HepG2 (cell line): ENCODE measurements around the gene APCDD1L. TPM values are rescaled to one million over a fixed set of nuclear protein-coding genes. Genes with fewer than 3 reads are reported as not detected.

ENCODE experiments used
- ATAC-seq: fragments of 200-7000 bp; cut with Tn5 transposase; 3 replicates; pipeline ENCODE4 v1.9.1; 2020; ENCODE audit warnings: mild to moderate bottlenecking, moderate library complexity
- BruUV-seq: library from RNA; stranded (reverse); fragments of 400-500 nt; replicated peaks from 2 replicates; lab custom pipeline; 2021; lab: Mats Ljungman, UMichigan
- CTCF ChIA-PET: fragments of 300-600 bp; formaldehyde crosslinking; extraction: SDS; loops from one replicate; lab custom pipeline; 2021; ENCODE audit warnings: low total read pairs, inconsistent platforms, low intra/inter-chr PET ratio; lab: Yijun Ruan, JAX
- POLR2A ChIA-PET: fragments of 350-600 bp; sonication (Branson Sonifier 250); formaldehyde crosslinking; loops from one replicate; lab custom pipeline; 2020; ENCODE audit warnings: antibody characterized with exemption, inconsistent platforms; lab: Yijun Ruan, JAX
- DNase-seq: peaks from one replicate; pipeline ENCODE4 v3.0.0-alpha.2; 2015; ENCODE audit warnings: low spot score
- FAIRE-seq: peaks from 3 replicates; lab custom pipeline; 2011; peaks lifted over from hg19 to GRCh38; lab: Jason Lieb, UNC
- H2AFZ ChIP-seq: one replicate; pipeline ENCODE4 v1.6.1; 2011; ENCODE audit warnings: low read length, inconsistent platforms
- H3K27ac ChIP-seq: fragments of 300-600 bp; 3 replicates; pipeline ENCODE4 v1.8.0; 2011; ENCODE audit warnings: mixed run types, mild to moderate bottlenecking, mixed read lengths, low read length, inconsistent platforms; ENCODE audit not compliant: insufficient read depth; ENCODE audit errors: extremely low read length
- H3K27me3 ChIP-seq, 2 experiments: fragments of 200-600 bp in 1 of 2; 2 replicates in 1 of 2; 3 replicates in 1 of 2; pipeline versions ENCODE4 v1.6.0 to v1.8.0; 2011; ENCODE audit warnings: low read length in 2 of 2, mild to moderate bottlenecking in 2 of 2, moderate library complexity in 2 of 2, inconsistent platforms in 1 of 2; ENCODE audit not compliant: insufficient read depth in 2 of 2, control insufficient read depth in 1 of 2
- H3K36me3 ChIP-seq, 2 experiments: fragments of 200-600 bp in 1 of 2; replicated peaks in 1 of 2; 2 replicates in 1 of 2; 3 replicates in 1 of 2; pipeline versions ENCODE4 v1.5.1 to v1.8.0; 2011; ENCODE audit warnings: low read length in 2 of 2, inconsistent platforms in 1 of 2; ENCODE audit not compliant: insufficient read depth in 2 of 2, control insufficient read depth in 1 of 2
- H3K4me1 ChIP-seq: 2 replicates; pipeline ENCODE4 v1.5.1; 2012; ENCODE audit warnings: low read length, inconsistent platforms; ENCODE audit not compliant: insufficient read depth
- H3K4me2 ChIP-seq: 2 replicates; pipeline ENCODE4 v1.6.0; 2011; ENCODE audit warnings: low read depth, low read length, inconsistent platforms
- H3K4me3 ChIP-seq, 3 experiments: fragments of 200-600 bp in 1 of 3; sonication (generic), shearing (Covaris generic) in 1 of 3; replicated peaks in 1 of 3; 2 replicates each; pipeline ENCODE4 v1.5.1; 2011 to 2016; ENCODE audit warnings: low read length in 3 of 3, inconsistent platforms in 2 of 3, low read depth in 2 of 3, mild to moderate bottlenecking in 2 of 3, control low read depth in 1 of 3, mixed read lengths in 1 of 3; ENCODE audit not compliant: insufficient read depth in 1 of 3
- H3K79me2 ChIP-seq: one replicate; pipeline ENCODE4 v1.6.1; 2011; ENCODE audit warnings: low read length, inconsistent platforms; ENCODE audit not compliant: insufficient read depth
- H3K9ac ChIP-seq: 2 replicates; pipeline ENCODE4 v1.6.0; 2011; ENCODE audit warnings: mild to moderate bottlenecking, low read depth, low read length, inconsistent platforms; ENCODE audit not compliant: insufficient read depth
- H3K9me3 ChIP-seq: 2 replicates; pipeline ENCODE4 v1.5.1; 2012; ENCODE audit warnings: mild to moderate bottlenecking, low read length
- H4K20me1 ChIP-seq: 2 replicates; pipeline ENCODE4 v1.6.0; 2011; ENCODE audit warnings: inconsistent platforms, mild to moderate bottlenecking, low read length, moderate library complexity; ENCODE audit not compliant: insufficient read depth
- ARNT2 ChIP-seq: sonication (generic); formaldehyde crosslinking; IDR thresholded peaks from 2 replicates; pipeline ENCODE4 v1.8.0; 2022; ENCODE audit warnings: mild to moderate bottlenecking, low read depth, missing genetic modification reagents, moderate library complexity
- CENPX ChIP-seq: sonication (generic); formaldehyde crosslinking; IDR thresholded peaks from 2 replicates; pipeline ENCODE4 v1.9.0; 2021; ENCODE audit warnings: mild to moderate bottlenecking, missing genetic modification reagents, moderate library complexity
- ETS1 ChIP-seq: sonication (generic); formaldehyde crosslinking; IDR thresholded peaks from 2 replicates; pipeline ENCODE4 v1.4.0; 2020; ENCODE audit warnings: missing genetic modification reagents
- FOXJ3 ChIP-seq: sonication (generic); formaldehyde crosslinking; IDR thresholded peaks from 2 replicates; pipeline ENCODE4 v1.4.0; 2020; ENCODE audit warnings: missing genetic modification reagents, mild to moderate bottlenecking, borderline replicate concordance
- HCFC1 ChIP-seq: fragments of 150-350 bp; IDR thresholded peaks from 2 replicates; pipeline ENCODE4 v1.6.1; 2014; ENCODE audit warnings: low read depth, low read length
- JUND ChIP-seq: sonication (generic); formaldehyde crosslinking; IDR thresholded peaks from 2 replicates; pipeline ENCODE4 v1.8.0; 2022; ENCODE audit warnings: mild to moderate bottlenecking, missing genetic modification reagents
- KDM2A ChIP-seq: sonication (generic); formaldehyde crosslinking; IDR thresholded peaks from 2 replicates; pipeline ENCODE4 v1.4.0; 2020; ENCODE audit warnings: low read depth, missing genetic modification reagents, borderline replicate concordance
- MAFK ChIP-seq, 2 experiments: IDR thresholded peaks in 1 of 2; conservative IDR thresholded peaks in 1 of 2; 2 replicates each; pipeline ENCODE4 v1.6.1; 2011; ENCODE audit warnings: improper control_type of control experiment in 2 of 2, low read length in 2 of 2
- POLR2AphosphoS5 ChIP-seq: IDR thresholded peaks from 2 replicates; pipeline ENCODE4 v1.6.1; 2012; ENCODE audit warnings: low read depth, low read length
- RBM22 ChIP-seq: fragments of 200-400 bp; formaldehyde crosslinking; optimal IDR thresholded peaks from 2 replicates; pipeline ENCODE3; 2017; ENCODE audit warnings: mild to moderate bottlenecking, low read length, moderate library complexity
- RFX3 ChIP-seq: IDR thresholded peaks from 2 replicates; pipeline ENCODE4 v1.6.1; 2016; ENCODE audit warnings: missing biosample characterization, missing genetic modification reagents
- RFX5 ChIP-seq: IDR thresholded peaks from 2 replicates; pipeline ENCODE4 v1.6.1; 2011; ENCODE audit warnings: low read depth, low read length, improper control_type of control experiment
- RNF2 ChIP-seq: fragments of 450-650 bp; conservative IDR thresholded peaks from 2 replicates; pipeline ENCODE4 v1.6.1; 2016; ENCODE audit warnings: low read depth
- SNAI1 ChIP-seq: sonication (generic); formaldehyde crosslinking; IDR thresholded peaks from 2 replicates; pipeline ENCODE4 v1.5.0; 2020; ENCODE audit warnings: mild to moderate bottlenecking, missing genetic modification reagents, borderline replicate concordance
- SRSF4 ChIP-seq: fragments of 200-400 bp; formaldehyde crosslinking; IDR thresholded peaks from one replicate; pipeline ENCODE4 v1.6.1; 2018; ENCODE audit warnings: mild to moderate bottlenecking, low read depth, low read length, moderate library complexity; ENCODE audit not compliant: poor library complexity, severe bottlenecking
- SRY ChIP-seq: sonication (generic); formaldehyde crosslinking; IDR thresholded peaks from 2 replicates; pipeline ENCODE4 v1.8.0; 2022; ENCODE audit warnings: mild to moderate bottlenecking, missing genetic modification reagents
- TEF ChIP-seq: sonication (generic); formaldehyde crosslinking; IDR thresholded peaks from 2 replicates; pipeline ENCODE4 v1.5.0; 2020; ENCODE audit warnings: missing genetic modification reagents
- TMF1 ChIP-seq: sonication (generic); formaldehyde crosslinking; IDR thresholded peaks from 2 replicates; pipeline ENCODE4 v1.8.1; 2022; ENCODE audit warnings: low read depth, missing genetic modification reagents
- ZFP37 ChIP-seq: sonication (generic); formaldehyde crosslinking; IDR thresholded peaks from 2 replicates; pipeline ENCODE4 v1.4.0; 2020; ENCODE audit warnings: missing genetic modification reagents, borderline replicate concordance
- ZNF276 ChIP-seq: sonication (generic); formaldehyde crosslinking; IDR thresholded peaks from 2 replicates; pipeline ENCODE4 v1.4.0; 2020; ENCODE audit warnings: mild to moderate bottlenecking, low read depth, missing genetic modification reagents
- ZNF343 ChIP-seq: sonication (generic); formaldehyde crosslinking; IDR thresholded peaks from 2 replicates; pipeline ENCODE4 v1.4.0; 2020; ENCODE audit warnings: mild to moderate bottlenecking, missing genetic modification reagents
- ZNF773 ChIP-seq: sonication (generic); formaldehyde crosslinking; IDR thresholded peaks from 2 replicates; pipeline ENCODE4 v1.4.0; 2020; ENCODE audit warnings: missing genetic modification reagents, borderline replicate concordance
- WGBS: methylation state at CpG from one replicate; pipeline ENCODE4 v1.1.6; 2017; ENCODE audit warnings: low lambda C conversion rate; 5-methylcytosine and 5-hydroxymethylcytosine counted together
- in situ Hi-C: cut with HindIII; loops from 2 replicates; pipeline ENCODE4 v1.10.0; 2017; ENCODE audit warnings: low pct_unique_long_range_greater_than_20kb; ENCODE audit not compliant: extremely low pct_ligation_motif_present
- intact Hi-C: fragments of 100-400 bp; cut with micrococcal nuclease; formaldehyde crosslinking; loops from one replicate; pipeline ENCODE4 v1.10.0; 2022; ENCODE audit not compliant: unreplicated experiment
- polyA plus RNA-seq, 8 experiments: library from polyadenylated mRNA; depleted of rRNA in 3 of 8; stranded (reverse) in 7 of 8; unstranded in 1 of 8; fragments of >200 nt; fragmentation: Illumina TruSeq in 4 of 8; extraction: Trizol in 4 of 8; gene quantifications; 2 replicates each; pipeline versions ENCODE4 v1.2.1 to v1.2.3, GENCODE V29; 2011 to 2016; ENCODE audit warnings: low read depth in 4 of 8, missing spikeins in 1 of 8, mixed read lengths in 1 of 8; ENCODE audit not compliant: insufficient read depth in 1 of 8
- total RNA-seq, 5 experiments: library from RNA; depleted of rRNA; stranded (reverse); fragments of >200 nt; fragmentation: Illumina TruSeq; extraction: Trizol; gene quantifications; 2 replicates each; pipeline ENCODE4 v1.2.3, GENCODE V29; 2016; ENCODE audit warnings: low read depth in 1 of 5

Gene APCDD1L
- total and polyA plus RNA-seq, 2 of the 13 experiments (the other 11 are each of a cell fraction or from before 2014, with no cell fraction given), result not detected

- Histone ChIP-seq H4K20me1 (peaks cover 9% of the 10 kb centered on the region; the same call in 1 of the 2 replicates), H3K9ac (no peak overlapping the region), H3K79me2 (peaks cover 41% of the 10 kb centered on the region), H3K4me2 (no peak overlapping the region), H2AFZ (no peak overlapping the region), H3K4me3 (no peak overlapping the region), H3K9me3 (no peaks in the 10 kb centered on the region), H3K27ac (no peak overlapping the region), H3K4me1 (peaks cover 28% of the 10 kb centered on the region), H3K36me3 (peaks cover 20 to 57% of the 10 kb centered on the region in 2 experiments), H3K27me3 (no peaks in the 10 kb centered on the region)
- intact Hi-C loops (loop anchor here (5.0 kb wide), 1 partner anchor 52 kb away; the partner anchor contains the start of gene VAPB), in situ Hi-C loops (no loop called here)
- BruUV-seq, result no TSS peak
- CTCF ChIA-PET, result no interaction called here
- POLR2A ChIA-PET, result no interaction called here
- WGBS, result 99% methylated on average over 5 of the region's 5 CpGs
- FAIRE-seq (no peak), DNase-seq (no peak), ATAC-seq (no peak)
- no peak for TF ChIP-seq ETS1 (CRISPR knock-in tag)
- no peak for TF ChIP-seq ARNT2 (CRISPR knock-in tag)
- no peak for TF ChIP-seq JUND (CRISPR knock-in tag)
- no peak for TF ChIP-seq POLR2AphosphoS5
- TF ChIP-seq ZNF276 (CRISPR knock-in tag), result no peak
- TF ChIP-seq HCFC1, result no peak
- no peak for TF ChIP-seq ZFP37 (CRISPR knock-in tag)
- no peak for TF ChIP-seq SNAI1 (CRISPR knock-in tag)
- no peak for TF ChIP-seq CENPX (CRISPR knock-in tag)
- TF ChIP-seq MAFK (conservative IDR thresholded peaks at IDR 0.05 in 1 of 2, IDR thresholded peaks at IDR 0.05 in 1 of 2; ENCODE audit: low read length in 2 of 2), result peak; percentile 99
- no peak for TF ChIP-seq RNF2
- TF ChIP-seq RBM22, result peak; percentile 30
- no peak for TF ChIP-seq RFX3 (CRISPR knock-in tag)
- TF ChIP-seq TEF (CRISPR knock-in tag), result no peak
- no peak for TF ChIP-seq FOXJ3 (CRISPR knock-in tag)
- TF ChIP-seq RFX5, result 0 out of 2 replicates have a peak, but pooled peaks have one; percentile 41
- no peak for TF ChIP-seq TMF1 (CRISPR knock-in tag)
- no peak for TF ChIP-seq SRY
- TF ChIP-seq SRSF4, result no peak
- no peak for TF ChIP-seq ZNF773 (CRISPR knock-in tag)
- TF ChIP-seq ZNF343 (CRISPR knock-in tag), result no peak
- no peak for TF ChIP-seq KDM2A (CRISPR knock-in tag)
These were observed 76.0 kb downstream of the APCDD1L start for GRCh38 chr20:58438970-58439808.
